Loucy (cell line): ENCODE data around the gene ABCG1.

Source experiments
- EZH2phosphoT487 ChIP-seq: fragments of 200-600 bp; IDR thresholded peaks from 2 replicates; pipeline ENCODE4 v1.6.1; 2018; ENCODE audit warnings: antibody characterized with exemption, mild to moderate bottlenecking, moderate library complexity, borderline replicate concordance
- TF ChIP-seq, protein P1 (sequence below): fragments of 200-600 bp; sonication (generic); conservative IDR thresholded peaks from 2 replicates; pipeline ENCODE4 v1.5.1; 2014; ENCODE audit warnings: mild to moderate bottlenecking, antibody characterized with exemption, low read length

DNA sequence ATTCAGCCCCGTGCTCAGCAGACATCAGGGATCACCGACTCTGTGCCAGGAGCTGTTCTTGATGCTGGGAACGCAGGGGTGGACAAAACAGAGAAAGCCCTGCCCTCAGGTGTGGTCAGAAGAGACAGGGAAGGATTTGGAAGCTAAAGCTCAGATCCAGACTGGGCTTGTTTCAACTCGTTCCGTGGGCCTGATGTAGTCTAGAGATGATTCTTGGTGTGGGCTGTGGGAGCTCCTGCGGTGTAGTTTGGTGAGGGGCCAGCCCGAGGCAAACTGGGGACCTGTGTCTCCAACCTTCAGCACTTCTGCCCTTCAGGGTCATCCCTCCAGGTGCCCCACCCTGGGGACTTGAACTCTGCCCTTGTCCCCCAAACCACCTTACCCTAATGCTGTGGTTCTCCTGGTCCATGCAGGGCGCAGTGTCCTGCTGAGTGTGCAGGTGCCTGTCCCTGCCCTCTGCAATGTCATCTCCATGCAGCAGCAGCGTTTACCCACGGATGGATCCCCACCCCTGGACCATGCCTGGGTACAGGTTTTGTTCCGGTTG is 17.3 kb upstream of the ABCG1 start:
- TF ChIP-seq, protein P1, sequence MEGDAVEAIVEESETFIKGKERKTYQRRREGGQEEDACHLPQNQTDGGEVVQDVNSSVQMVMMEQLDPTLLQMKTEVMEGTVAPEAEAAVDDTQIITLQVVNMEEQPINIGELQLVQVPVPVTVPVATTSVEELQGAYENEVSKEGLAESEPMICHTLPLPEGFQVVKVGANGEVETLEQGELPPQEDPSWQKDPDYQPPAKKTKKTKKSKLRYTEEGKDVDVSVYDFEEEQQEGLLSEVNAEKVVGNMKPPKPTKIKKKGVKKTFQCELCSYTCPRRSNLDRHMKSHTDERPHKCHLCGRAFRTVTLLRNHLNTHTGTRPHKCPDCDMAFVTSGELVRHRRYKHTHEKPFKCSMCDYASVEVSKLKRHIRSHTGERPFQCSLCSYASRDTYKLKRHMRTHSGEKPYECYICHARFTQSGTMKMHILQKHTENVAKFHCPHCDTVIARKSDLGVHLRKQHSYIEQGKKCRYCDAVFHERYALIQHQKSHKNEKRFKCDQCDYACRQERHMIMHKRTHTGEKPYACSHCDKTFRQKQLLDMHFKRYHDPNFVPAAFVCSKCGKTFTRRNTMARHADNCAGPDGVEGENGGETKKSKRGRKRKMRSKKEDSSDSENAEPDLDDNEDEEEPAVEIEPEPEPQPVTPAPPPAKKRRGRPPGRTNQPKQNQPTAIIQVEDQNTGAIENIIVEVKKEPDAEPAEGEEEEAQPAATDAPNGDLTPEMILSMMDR = no peak
- no peak for TF ChIP-seq EZH2phosphoT487
